ENCODE measurements around the gene SIAH1. TPM values are rescaled to one million over a fixed set of nuclear protein-coding genes. Genes with fewer than 3 reads are reported as not detected.

SIAH1 gene
- total RNA-seq, 4 donors from 2014 or later: 26.2 to 44.3 (median 31.6) TPM

GRCh38 chr16:48367441-48368049, 17.7 kb downstream of the SIAH1 start:
- WGBS: 40% methylated on average over 2 of the region's 2 CpGs
- Histone ChIP-seq H3K9me3 (no peaks in the 10 kb centered on the region), H3K27ac (no peak overlapping the region), H3K27me3 (no peaks in the 10 kb centered on the region), H3K4me1 (peaks cover 48% of the 10 kb centered on the region), H3K36me3 (no peaks in the 10 kb centered on the region), H3K4me3 (no peak overlapping the region)
- TF ChIP-seq EP300 (IDR thresholded peaks at IDR 0.05) (no peak), POLR2A (IDR thresholded peaks at IDR 0.05) (no peak), CTCF (IDR thresholded peaks at IDR 0.05) (no peak), POLR2AphosphoS5 (IDR thresholded peaks at IDR 0.05) (no peak)
- no peak for DNase-seq (ENCODE audit: low spot score in 2 of 2)

GRCh38 chr16:48366165-48367093, 18.8 kb downstream of the SIAH1 start:
- TF ChIP-seq POLR2AphosphoS5 (IDR thresholded peaks at IDR 0.05): peak in 1 of 3 donors; percentile 69
- no peak for TF ChIP-seq POLR2A (IDR thresholded peaks at IDR 0.05)
- no peak for TF ChIP-seq CTCF (IDR thresholded peaks at IDR 0.05)
- TF ChIP-seq EP300 (IDR thresholded peaks at IDR 0.05): no peak
- Histone ChIP-seq H3K27me3 (no peaks in the 10 kb centered on the region), H3K4me1 (peaks cover 44% of the 10 kb centered on the region), H3K36me3 (peaks cover 9% of the 10 kb centered on the region), H3K4me3 (peak overlapping the region; percentile 70), H3K9me3 (no peaks in the 10 kb centered on the region), H3K27ac (peak overlapping the region; percentile 93)
- WGBS: 15% methylated on average over 21 of the region's 21 CpGs
- DNase-seq (ENCODE audit: low spot score in 2 of 2): no peak

GRCh38 chr16:48365601-48366164, 19.5 kb downstream of the SIAH1 start:
- H3K4me3 ChIP-seq: peak overlapping the region; percentile 70
- TF ChIP-seq POLR2AphosphoS5 (IDR thresholded peaks at IDR 0.05): no peak
- peak in 1 of 2 donors; percentile 78 for TF ChIP-seq POLR2A (IDR thresholded peaks at IDR 0.05)
- TF ChIP-seq EP300 (IDR thresholded peaks at IDR 0.05): no peak
- TF ChIP-seq CTCF (IDR thresholded peaks at IDR 0.05): no peak
- peak; percentile 90 to 91 for DNase-seq (ENCODE audit: low spot score in 2 of 2)
- H3K9me3 ChIP-seq: no peaks in the 10 kb centered on the region
- WGBS: 2% methylated on average over 28 of the region's 33 CpGs
- H3K36me3 ChIP-seq: peaks cover 14% of the 10 kb centered on the region
- H3K4me1 ChIP-seq: peaks cover 36% of the 10 kb centered on the region
- no peaks in the 10 kb centered on the region for H3K27me3 ChIP-seq
- H3K27ac ChIP-seq: peak overlapping the region; percentile 93

- H3K4me1 ChIP-seq: peaks cover 36% of the 10 kb centered on the region
- H3K36me3 ChIP-seq: peaks cover 14% of the 10 kb centered on the region
- H3K27me3 ChIP-seq: no peaks in the 10 kb centered on the region
- WGBS: 53% methylated on average over 15 of the region's 15 CpGs
- DNase-seq (ENCODE audit: low spot score in 2 of 2): no peak
- H3K27ac ChIP-seq: peak overlapping the region; percentile 93
- TF ChIP-seq POLR2AphosphoS5 (IDR thresholded peaks at IDR 0.05) (no peak), POLR2A (IDR thresholded peaks at IDR 0.05) (no peak), CTCF (IDR thresholded peaks at IDR 0.05) (no peak), EP300 (IDR thresholded peaks at IDR 0.05) (no peak)
- H3K4me3 ChIP-seq: peak overlapping the region; percentile 70
- no peaks in the 10 kb centered on the region for H3K9me3 ChIP-seq
These were observed 20.1 kb downstream of the SIAH1 start for GRCh38 chr16:48365025-48365600.
